IMR-90 (cell line): Measurements from ENCODE around the gene RTP4. TPM values are rescaled to one million over a fixed set of nuclear protein-coding genes. Genes with fewer than 3 reads are reported as not detected.
A peak's percentile ranks its signal among the peaks of the same experiment; 100 is the strongest.

Experiments
- ATAC-seq: fragments of 200-7000 bp; cut with Tn5 transposase; 2 replicates; pipeline ENCODE4 v1.9.1; 2020; ENCODE audit warnings: low read depth, mild to moderate bottlenecking, moderate library complexity
- BruUV-seq: library from RNA; stranded (reverse); fragments of 400-500 nt; replicated peaks from 2 replicates; lab custom pipeline; 2021; lab: Mats Ljungman, UMichigan
- CTCF ChIA-PET: fragments of 300-600 bp; formaldehyde crosslinking; extraction: SDS; loops from one replicate; lab custom pipeline; 2021; ENCODE audit warnings: antibody characterized with exemption; lab: Yijun Ruan, JAX
- POLR2A ChIA-PET: fragments of 300-600 bp; sonication (Branson Sonifier 250); formaldehyde crosslinking; loops from one replicate; lab custom pipeline; 2022; ENCODE audit warnings: antibody characterized with exemption; ENCODE audit not compliant: unreplicated experiment; lab: Charles Lee
- DNase-seq: peaks from one replicate; pipeline ENCODE4 v3.0.0; 2013
- H2AFZ ChIP-seq: replicated peaks from 2 replicates; pipeline ENCODE3; 2013; ENCODE audit warnings: low read length, mild to moderate bottlenecking; ENCODE audit not compliant: poor library complexity
- H2AK5ac ChIP-seq: 2 replicates; pipeline ENCODE4 v1.6.1; 2013; ENCODE audit warnings: low read depth, low read length, inconsistent platforms
- H2AK9ac ChIP-seq: replicated peaks from 2 replicates; pipeline ENCODE3; 2013; ENCODE audit warnings: mild to moderate bottlenecking, low read depth, low read length, moderate library complexity; ENCODE audit not compliant: poor library complexity
- H2BK120ac ChIP-seq: 2 replicates; pipeline ENCODE4 v1.6.1; 2013; ENCODE audit warnings: low read depth, low read length, inconsistent platforms
- H2BK15ac ChIP-seq: 3 replicates; pipeline ENCODE4 v1.6.1; 2013; ENCODE audit warnings: low read depth, low read length, inconsistent platforms
- H2BK20ac ChIP-seq: 2 replicates; pipeline ENCODE4 v1.6.1; 2013; ENCODE audit warnings: low read depth, mild to moderate bottlenecking, inconsistent platforms, low read length, moderate library complexity
- H2BK5ac ChIP-seq: 2 replicates; pipeline ENCODE4 v1.6.1; 2013; ENCODE audit warnings: mild to moderate bottlenecking, low read depth, low read length, inconsistent platforms; ENCODE audit not compliant: poor library complexity, severe bottlenecking
- H3K14ac ChIP-seq: replicated peaks from 2 replicates; pipeline ENCODE4 v1.6.1; 2013; ENCODE audit warnings: low read depth, low read length, inconsistent platforms
- H3K18ac ChIP-seq: 2 replicates; pipeline ENCODE4 v1.6.1; 2013; ENCODE audit warnings: low read depth, low read length, control low read depth
- H3K23ac ChIP-seq: 2 replicates; pipeline ENCODE4 v1.6.1; 2013; ENCODE audit warnings: low read depth, low read length, inconsistent platforms
- H3K27ac ChIP-seq: 2 replicates; pipeline ENCODE4 v1.5.1; 2013; ENCODE audit warnings: mild to moderate bottlenecking, control low read depth, low read length; ENCODE audit not compliant: insufficient read depth
- H3K27me3 ChIP-seq: 2 replicates; pipeline ENCODE4 v1.6.1; 2013; ENCODE audit warnings: low read length; ENCODE audit not compliant: control insufficient read depth, insufficient read depth
- H3K36me3 ChIP-seq: 2 replicates; pipeline ENCODE4 v1.6.1; 2013; ENCODE audit warnings: low read length, mixed read lengths; ENCODE audit not compliant: control insufficient read depth, insufficient read depth
- H3K4ac ChIP-seq: 2 replicates; pipeline ENCODE4 v1.6.1; 2013; ENCODE audit warnings: low read depth, low read length, inconsistent platforms
- H3K4me1 ChIP-seq: 2 replicates; pipeline ENCODE4 v1.6.1; 2013; ENCODE audit warnings: low read length, mixed read lengths; ENCODE audit not compliant: control insufficient read depth, insufficient read depth
- H3K4me2 ChIP-seq: 2 replicates; pipeline ENCODE4 v1.6.1; 2013; ENCODE audit warnings: low read depth, mild to moderate bottlenecking, control low read depth, low read length, moderate library complexity
- H3K4me3 ChIP-seq: 2 replicates; pipeline ENCODE4 v1.5.1; 2013; ENCODE audit warnings: low read depth, mild to moderate bottlenecking, control low read depth, low read length, moderate library complexity; ENCODE audit not compliant: insufficient read depth
- H3K56ac ChIP-seq: 2 replicates; pipeline ENCODE4 v1.6.1; 2013; ENCODE audit warnings: low read length, inconsistent platforms; ENCODE audit not compliant: insufficient read depth; ENCODE audit errors: extremely low read depth
- H3K79me1 ChIP-seq, 2 experiments: 2 replicates each; pipeline ENCODE4 v1.6.1; 2013; ENCODE audit warnings: low read length in 2 of 2, inconsistent platforms in 1 of 2, low read depth in 1 of 2
- H3K9ac ChIP-seq: 2 replicates; pipeline ENCODE4 v1.6.1; 2013; ENCODE audit warnings: low read depth, low read length, control low read depth
- H3K9me1 ChIP-seq: 2 replicates; pipeline ENCODE4 v1.6.1; 2013; ENCODE audit warnings: low read length, inconsistent platforms; ENCODE audit not compliant: insufficient read depth
- H3K9me3 ChIP-seq: 2 replicates; pipeline ENCODE4 v1.6.1; 2013; ENCODE audit warnings: low read length; ENCODE audit not compliant: control insufficient read depth, insufficient read depth
- H4K20me1 ChIP-seq: 2 replicates; pipeline ENCODE4 v1.6.1; 2013; ENCODE audit warnings: low read length, inconsistent platforms; ENCODE audit not compliant: insufficient read depth
- H4K5ac ChIP-seq: 2 replicates; pipeline ENCODE4 v1.6.1; 2013; ENCODE audit warnings: mild to moderate bottlenecking, low read depth, low read length, control low read depth
- H4K8ac ChIP-seq, 2 experiments: 2 replicates each; pipeline ENCODE4 v1.6.1; 2013; ENCODE audit warnings: low read depth in 2 of 2, low read length in 2 of 2, control low read depth in 1 of 2, inconsistent platforms in 1 of 2
- H4K91ac ChIP-seq: 2 replicates; pipeline ENCODE4 v1.6.1; 2013; ENCODE audit warnings: low read depth, low read length, inconsistent platforms; ENCODE audit not compliant: insufficient read depth
- NFE2L2 ChIP-seq: fragments of 150-350 bp; IDR thresholded peaks from 2 replicates; pipeline ENCODE4 v1.6.1; 2016; ENCODE audit warnings: low read depth, mild to moderate bottlenecking, low read length
- WGBS, 2 experiments: methylation state at CpG; one replicate each; pipeline versions ENCODE4 v1.1.5 to v1.1.7; 2013; ENCODE audit warnings: missing lambda C conversion rate in 2 of 2; ENCODE audit not compliant: insufficient read length in 1 of 2; ENCODE audit errors: extremely low coverage in 2 of 2; 5-methylcytosine and 5-hydroxymethylcytosine counted together
- dilution Hi-C: fragments of 300-500 bp; cut with HindIII; formaldehyde crosslinking; loops from one replicate; pipeline ENCODE4 v1.14.3; 2018; ENCODE audit warnings: low sequenced_read_pairs; ENCODE audit not compliant: unreplicated experiment
- in situ Hi-C: fragments of 300-500 bp; cut with MboI; formaldehyde crosslinking; loops from 3 replicates; pipeline ENCODE4 v1.14.3; 2019; ENCODE audit warnings: low sequenced_read_pairs, inconsistent platforms, mixed read lengths
- intact Hi-C: fragments of 100-400 bp; cut with micrococcal nuclease; formaldehyde crosslinking; loops from 2 replicates; pipeline ENCODE4 v1.10.0; 2022
- polyA plus RNA-seq, 3 experiments: library from polyadenylated mRNA; depleted of rRNA; stranded (reverse); fragments of >200 nt; gene quantifications; 2 replicates each; pipeline ENCODE4 v1.2.3, GENCODE V29; 2012; ENCODE audit warnings: low replicate concordance in 1 of 3
- total RNA-seq: library from RNA; depleted of rRNA; stranded (reverse); fragments of >200 nt; gene quantifications from 2 replicates; pipeline ENCODE4 v1.2.3, GENCODE V29; 2012

RTP4 gene
- total and polyA plus RNA-seq, 2 of the 4 experiments (the other 2 are of a cell fraction), result not detected

DNA sequence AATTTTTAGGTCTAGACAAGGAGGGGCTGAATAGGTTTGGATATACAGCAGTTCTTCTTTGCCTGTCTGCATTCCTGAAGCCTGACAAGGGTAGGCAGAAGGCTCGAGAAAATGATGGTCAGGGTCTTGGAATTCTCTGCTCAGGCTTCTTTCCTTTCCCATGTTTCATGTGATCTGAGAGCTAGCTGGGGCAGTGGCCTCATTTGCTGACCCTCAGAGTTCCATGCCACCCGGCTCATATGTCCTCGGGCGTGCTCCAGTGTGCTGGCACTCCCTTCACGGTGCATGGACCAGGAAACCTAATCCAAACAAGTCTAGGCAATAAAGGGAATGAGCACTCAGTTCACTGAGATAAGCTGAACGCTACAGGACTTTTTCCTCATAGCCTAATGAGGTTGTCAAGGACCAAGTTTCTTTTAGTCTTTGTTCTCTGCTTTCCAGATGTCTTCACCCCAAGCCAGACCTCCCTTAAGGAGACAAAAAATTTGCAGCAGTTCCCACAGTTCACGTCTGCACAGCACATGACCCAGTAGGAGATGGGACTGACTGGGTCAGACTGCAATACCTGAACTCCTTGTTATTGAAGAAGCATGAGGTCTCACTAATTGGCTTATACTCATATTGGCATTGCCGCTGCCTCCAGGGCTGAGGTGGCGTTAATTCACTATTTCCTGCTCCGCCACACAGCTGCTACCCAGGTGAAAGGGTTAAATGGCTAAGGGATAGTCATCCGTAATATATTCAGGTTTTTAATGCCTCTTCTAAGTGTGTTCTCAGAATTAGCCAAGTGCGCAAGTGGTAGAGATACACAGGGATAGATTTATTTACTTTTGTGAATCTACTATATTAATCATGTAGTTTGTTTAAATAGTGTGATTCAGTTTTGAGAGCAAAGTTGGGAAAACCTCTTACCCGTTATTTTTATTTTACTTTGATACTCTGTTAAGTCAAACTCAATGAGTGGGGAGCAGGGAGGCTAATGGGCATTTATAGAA, 15.3 kb upstream of the RTP4 start:
- H3K9ac ChIP-seq, result no peak overlapping the region
- H4K8ac ChIP-seq, result no peak overlapping the region
- no peak overlapping the region for H2AK9ac ChIP-seq
- TF ChIP-seq NFE2L2, result no peak
- H3K27ac ChIP-seq, result no peak overlapping the region
- no peak overlapping the region for H4K91ac ChIP-seq
- POLR2A ChIA-PET, result no interaction called here
- no peaks in the 10 kb centered on the region for H4K20me1 ChIP-seq
- no peak overlapping the region; the same call in 1 of the 2 replicates for H2BK120ac ChIP-seq
- H3K9me3 ChIP-seq, result no peaks in the 10 kb centered on the region
- no peaks in the 10 kb centered on the region for H3K79me1 ChIP-seq
- H4K5ac ChIP-seq, result no peak overlapping the region
- H3K4me3 ChIP-seq, result no peak overlapping the region
- CTCF ChIA-PET, result no interaction called here
- peaks cover 7% of the 10 kb centered on the region for H3K27me3 ChIP-seq
- 0 out of 2 replicates have a peak overlapping the region, but pooled peaks have one; percentile 30 for H3K4me2 ChIP-seq
- BruUV-seq, result no TSS peak
- no peak overlapping the region for H2BK5ac ChIP-seq
- DNase-seq (peak; percentile 7), ATAC-seq (peak; percentile 46)
- no peak overlapping the region for H2AK5ac ChIP-seq
- no peak overlapping the region for H2BK15ac ChIP-seq
- in situ Hi-C loops (no loop called here), intact Hi-C loops (no loop called here), dilution Hi-C loops (no loop called here)
- H3K36me3 ChIP-seq, result no peaks in the 10 kb centered on the region
- H2AFZ ChIP-seq, result no peak overlapping the region
- H3K23ac ChIP-seq, result no peak overlapping the region
- 50% methylated on average over 2 of the region's 13 CpGs; no CpG with 5 or more reads in 1 of the 2 experiments for WGBS, 2 experiments
- peaks cover 4% of the 10 kb centered on the region; the same call in 1 of the 2 replicates for H3K4me1 ChIP-seq
- H3K4ac ChIP-seq, result no peak overlapping the region
- H3K14ac ChIP-seq, result no peak overlapping the region
- no peaks in the 10 kb centered on the region for H3K9me1 ChIP-seq
- H3K56ac ChIP-seq, result no peak overlapping the region
- no peak overlapping the region for H3K18ac ChIP-seq
- H2BK20ac ChIP-seq, result no peak overlapping the region
